Mesenteric fat pad (tissue), 1 donor: ENCODE data around the gene DYRK1A. TPM values are rescaled to one million over a fixed set of nuclear protein-coding genes. Genes with fewer than 3 reads are reported as not detected.

Source experiments
- DNase-seq: peaks from one replicate; pipeline ENCODE4 v3.0.0-alpha.2; 2020; ENCODE audit warnings: low spot score
- total RNA-seq: library from RNA; stranded (reverse); fragmentation: NEBNext Ultra II Directional; extraction: Animal tissue kit (Norgen Biotek cat#: 25700); gene quantifications from one replicate; pipeline ENCODE4 v1.2.1, GENCODE V29; 2021
- donor health status: DM: yes; HTN: yes; CAD: no.

DYRK1A gene
- total RNA-seq, 1 donor from 2014 or later = 48.8 TPM

- DNase-seq = no peak
Observed at GRCh38 chr21:37564924-37565529, 198.5 kb downstream of the DYRK1A start.

- DNase-seq = no peak
Observed at GRCh38 chr21:37565530-37566223, 199.1 kb downstream of the DYRK1A start.

GRCh38 chr21:37566790-37567615 is 200.4 kb downstream of the DYRK1A start:
- DNase-seq = peak; percentile 47

- peak; percentile 33 for DNase-seq
Observed at GRCh38 chr21:37568415-37568814, 201.8 kb downstream of the DYRK1A start.

- DNase-seq = peak; percentile 60
Observed at GRCh38 chr21:37568916-37569315, 202.3 kb downstream of the DYRK1A start.

GRCh38 chr21:37571442-37571841 is 204.9 kb downstream of the DYRK1A start:
- DNase-seq = no peak

GRCh38 chr21:37574316-37574715 is 207.7 kb downstream of the DYRK1A start:
- peak; percentile 81 for DNase-seq

GRCh38 chr21:37574751-37575150 is 208.2 kb downstream of the DYRK1A start:
- peak; percentile 73 for DNase-seq

GRCh38 chr21:37575580-37575979 is 209.0 kb downstream of the DYRK1A start:
- DNase-seq = peak; percentile 64

Other genes with a start within 250 kb of the DYRK1A start
- 48.5 TPM for gene VPS26C, start 99.4 kb upstream of the DYRK1A start, total RNA-seq